Measurements from ENCODE around the gene HS3ST5.

DNA sequence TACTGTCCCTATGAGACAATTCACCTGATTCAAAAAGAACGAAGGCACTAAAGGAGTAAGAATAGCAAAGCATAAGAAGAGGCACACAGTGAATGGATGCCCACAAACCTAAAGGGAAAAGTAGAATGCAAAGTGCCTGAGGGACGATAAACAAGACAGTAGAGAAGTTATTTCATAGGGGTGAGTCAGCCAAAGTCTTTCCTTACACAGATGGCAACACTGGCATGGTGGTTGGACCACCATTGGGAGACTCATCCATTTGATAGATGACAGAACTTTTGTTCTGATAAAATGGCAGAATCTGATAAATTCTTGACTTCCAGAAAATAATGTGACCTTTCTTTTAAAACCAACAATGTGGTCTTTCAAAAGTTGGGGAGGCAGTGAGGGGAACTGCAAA, 223.8 kb downstream of the HS3ST5 start:
- no peak for TF ChIP-seq NR3C1 (CRISPR knock-in tag; conservative IDR thresholded peaks at IDR 0.05; ENCODE audit: low read depth)
- TF ChIP-seq, protein P1, sequence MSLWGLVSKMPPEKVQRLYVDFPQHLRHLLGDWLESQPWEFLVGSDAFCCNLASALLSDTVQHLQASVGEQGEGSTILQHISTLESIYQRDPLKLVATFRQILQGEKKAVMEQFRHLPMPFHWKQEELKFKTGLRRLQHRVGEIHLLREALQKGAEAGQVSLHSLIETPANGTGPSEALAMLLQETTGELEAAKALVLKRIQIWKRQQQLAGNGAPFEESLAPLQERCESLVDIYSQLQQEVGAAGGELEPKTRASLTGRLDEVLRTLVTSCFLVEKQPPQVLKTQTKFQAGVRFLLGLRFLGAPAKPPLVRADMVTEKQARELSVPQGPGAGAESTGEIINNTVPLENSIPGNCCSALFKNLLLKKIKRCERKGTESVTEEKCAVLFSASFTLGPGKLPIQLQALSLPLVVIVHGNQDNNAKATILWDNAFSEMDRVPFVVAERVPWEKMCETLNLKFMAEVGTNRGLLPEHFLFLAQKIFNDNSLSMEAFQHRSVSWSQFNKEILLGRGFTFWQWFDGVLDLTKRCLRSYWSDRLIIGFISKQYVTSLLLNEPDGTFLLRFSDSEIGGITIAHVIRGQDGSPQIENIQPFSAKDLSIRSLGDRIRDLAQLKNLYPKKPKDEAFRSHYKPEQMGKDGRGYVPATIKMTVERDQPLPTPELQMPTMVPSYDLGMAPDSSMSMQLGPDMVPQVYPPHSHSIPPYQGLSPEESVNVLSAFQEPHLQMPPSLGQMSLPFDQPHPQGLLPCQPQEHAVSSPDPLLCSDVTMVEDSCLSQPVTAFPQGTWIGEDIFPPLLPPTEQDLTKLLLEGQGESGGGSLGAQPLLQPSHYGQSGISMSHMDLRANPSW (CRISPR knock-in tag; conservative IDR thresholded peaks at IDR 0.05; ENCODE audit: low read depth): no peak
- no peak for TF ChIP-seq ZNF232 (CRISPR knock-in tag; IDR thresholded peaks at IDR 0.05)
- TF ChIP-seq, protein P2, sequence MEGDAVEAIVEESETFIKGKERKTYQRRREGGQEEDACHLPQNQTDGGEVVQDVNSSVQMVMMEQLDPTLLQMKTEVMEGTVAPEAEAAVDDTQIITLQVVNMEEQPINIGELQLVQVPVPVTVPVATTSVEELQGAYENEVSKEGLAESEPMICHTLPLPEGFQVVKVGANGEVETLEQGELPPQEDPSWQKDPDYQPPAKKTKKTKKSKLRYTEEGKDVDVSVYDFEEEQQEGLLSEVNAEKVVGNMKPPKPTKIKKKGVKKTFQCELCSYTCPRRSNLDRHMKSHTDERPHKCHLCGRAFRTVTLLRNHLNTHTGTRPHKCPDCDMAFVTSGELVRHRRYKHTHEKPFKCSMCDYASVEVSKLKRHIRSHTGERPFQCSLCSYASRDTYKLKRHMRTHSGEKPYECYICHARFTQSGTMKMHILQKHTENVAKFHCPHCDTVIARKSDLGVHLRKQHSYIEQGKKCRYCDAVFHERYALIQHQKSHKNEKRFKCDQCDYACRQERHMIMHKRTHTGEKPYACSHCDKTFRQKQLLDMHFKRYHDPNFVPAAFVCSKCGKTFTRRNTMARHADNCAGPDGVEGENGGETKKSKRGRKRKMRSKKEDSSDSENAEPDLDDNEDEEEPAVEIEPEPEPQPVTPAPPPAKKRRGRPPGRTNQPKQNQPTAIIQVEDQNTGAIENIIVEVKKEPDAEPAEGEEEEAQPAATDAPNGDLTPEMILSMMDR (IDR thresholded peaks at IDR 0.05): no peak
- TF ChIP-seq, protein P3, sequence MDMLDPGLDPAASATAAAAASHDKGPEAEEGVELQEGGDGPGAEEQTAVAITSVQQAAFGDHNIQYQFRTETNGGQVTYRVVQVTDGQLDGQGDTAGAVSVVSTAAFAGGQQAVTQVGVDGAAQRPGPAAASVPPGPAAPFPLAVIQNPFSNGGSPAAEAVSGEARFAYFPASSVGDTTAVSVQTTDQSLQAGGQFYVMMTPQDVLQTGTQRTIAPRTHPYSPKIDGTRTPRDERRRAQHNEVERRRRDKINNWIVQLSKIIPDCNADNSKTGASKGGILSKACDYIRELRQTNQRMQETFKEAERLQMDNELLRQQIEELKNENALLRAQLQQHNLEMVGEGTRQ (CRISPR knock-in tag; IDR thresholded peaks at IDR 0.05): no peak
- TF ChIP-seq, protein P4, sequence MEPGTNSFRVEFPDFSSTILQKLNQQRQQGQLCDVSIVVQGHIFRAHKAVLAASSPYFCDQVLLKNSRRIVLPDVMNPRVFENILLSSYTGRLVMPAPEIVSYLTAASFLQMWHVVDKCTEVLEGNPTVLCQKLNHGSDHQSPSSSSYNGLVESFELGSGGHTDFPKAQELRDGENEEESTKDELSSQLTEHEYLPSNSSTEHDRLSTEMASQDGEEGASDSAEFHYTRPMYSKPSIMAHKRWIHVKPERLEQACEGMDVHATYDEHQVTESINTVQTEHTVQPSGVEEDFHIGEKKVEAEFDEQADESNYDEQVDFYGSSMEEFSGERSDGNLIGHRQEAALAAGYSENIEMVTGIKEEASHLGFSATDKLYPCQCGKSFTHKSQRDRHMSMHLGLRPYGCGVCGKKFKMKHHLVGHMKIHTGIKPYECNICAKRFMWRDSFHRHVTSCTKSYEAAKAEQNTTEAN (CRISPR knock-in tag; IDR thresholded peaks at IDR 0.05): no peak
- TF ChIP-seq, protein P5, sequence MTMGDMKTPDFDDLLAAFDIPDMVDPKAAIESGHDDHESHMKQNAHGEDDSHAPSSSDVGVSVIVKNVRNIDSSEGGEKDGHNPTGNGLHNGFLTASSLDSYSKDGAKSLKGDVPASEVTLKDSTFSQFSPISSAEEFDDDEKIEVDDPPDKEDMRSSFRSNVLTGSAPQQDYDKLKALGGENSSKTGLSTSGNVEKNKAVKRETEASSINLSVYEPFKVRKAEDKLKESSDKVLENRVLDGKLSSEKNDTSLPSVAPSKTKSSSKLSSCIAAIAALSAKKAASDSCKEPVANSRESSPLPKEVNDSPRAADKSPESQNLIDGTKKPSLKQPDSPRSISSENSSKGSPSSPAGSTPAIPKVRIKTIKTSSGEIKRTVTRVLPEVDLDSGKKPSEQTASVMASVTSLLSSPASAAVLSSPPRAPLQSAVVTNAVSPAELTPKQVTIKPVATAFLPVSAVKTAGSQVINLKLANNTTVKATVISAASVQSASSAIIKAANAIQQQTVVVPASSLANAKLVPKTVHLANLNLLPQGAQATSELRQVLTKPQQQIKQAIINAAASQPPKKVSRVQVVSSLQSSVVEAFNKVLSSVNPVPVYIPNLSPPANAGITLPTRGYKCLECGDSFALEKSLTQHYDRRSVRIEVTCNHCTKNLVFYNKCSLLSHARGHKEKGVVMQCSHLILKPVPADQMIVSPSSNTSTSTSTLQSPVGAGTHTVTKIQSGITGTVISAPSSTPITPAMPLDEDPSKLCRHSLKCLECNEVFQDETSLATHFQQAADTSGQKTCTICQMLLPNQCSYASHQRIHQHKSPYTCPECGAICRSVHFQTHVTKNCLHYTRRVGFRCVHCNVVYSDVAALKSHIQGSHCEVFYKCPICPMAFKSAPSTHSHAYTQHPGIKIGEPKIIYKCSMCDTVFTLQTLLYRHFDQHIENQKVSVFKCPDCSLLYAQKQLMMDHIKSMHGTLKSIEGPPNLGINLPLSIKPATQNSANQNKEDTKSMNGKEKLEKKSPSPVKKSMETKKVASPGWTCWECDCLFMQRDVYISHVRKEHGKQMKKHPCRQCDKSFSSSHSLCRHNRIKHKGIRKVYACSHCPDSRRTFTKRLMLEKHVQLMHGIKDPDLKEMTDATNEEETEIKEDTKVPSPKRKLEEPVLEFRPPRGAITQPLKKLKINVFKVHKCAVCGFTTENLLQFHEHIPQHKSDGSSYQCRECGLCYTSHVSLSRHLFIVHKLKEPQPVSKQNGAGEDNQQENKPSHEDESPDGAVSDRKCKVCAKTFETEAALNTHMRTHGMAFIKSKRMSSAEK (CRISPR knock-in tag; IDR thresholded peaks at IDR 0.05; ENCODE audit: borderline replicate concordance): no peak
- TF ChIP-seq SP1 (CRISPR knock-in tag; conservative IDR thresholded peaks at IDR 0.05): no peak
- TF ChIP-seq ZNF396 (CRISPR knock-in tag; IDR thresholded peaks at IDR 0.05; ENCODE audit: borderline replicate concordance): no peak
- TF ChIP-seq, protein P6, sequence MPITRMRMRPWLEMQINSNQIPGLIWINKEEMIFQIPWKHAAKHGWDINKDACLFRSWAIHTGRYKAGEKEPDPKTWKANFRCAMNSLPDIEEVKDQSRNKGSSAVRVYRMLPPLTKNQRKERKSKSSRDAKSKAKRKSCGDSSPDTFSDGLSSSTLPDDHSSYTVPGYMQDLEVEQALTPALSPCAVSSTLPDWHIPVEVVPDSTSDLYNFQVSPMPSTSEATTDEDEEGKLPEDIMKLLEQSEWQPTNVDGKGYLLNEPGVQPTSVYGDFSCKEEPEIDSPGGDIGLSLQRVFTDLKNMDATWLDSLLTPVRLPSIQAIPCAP (CRISPR knock-in tag; IDR thresholded peaks at IDR 0.05): no peak
- no peak for TF ChIP-seq TEAD4 (CRISPR knock-in tag; IDR thresholded peaks at IDR 0.05)
- TF ChIP-seq, protein P7, sequence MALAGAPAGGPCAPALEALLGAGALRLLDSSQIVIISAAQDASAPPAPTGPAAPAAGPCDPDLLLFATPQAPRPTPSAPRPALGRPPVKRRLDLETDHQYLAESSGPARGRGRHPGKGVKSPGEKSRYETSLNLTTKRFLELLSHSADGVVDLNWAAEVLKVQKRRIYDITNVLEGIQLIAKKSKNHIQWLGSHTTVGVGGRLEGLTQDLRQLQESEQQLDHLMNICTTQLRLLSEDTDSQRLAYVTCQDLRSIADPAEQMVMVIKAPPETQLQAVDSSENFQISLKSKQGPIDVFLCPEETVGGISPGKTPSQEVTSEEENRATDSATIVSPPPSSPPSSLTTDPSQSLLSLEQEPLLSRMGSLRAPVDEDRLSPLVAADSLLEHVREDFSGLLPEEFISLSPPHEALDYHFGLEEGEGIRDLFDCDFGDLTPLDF (CRISPR knock-in tag; IDR thresholded peaks at IDR 0.05): no peak
- TF ChIP-seq NR2C2 (CRISPR knock-in tag; IDR thresholded peaks at IDR 0.05): no peak
- no peak for TF ChIP-seq CBFB (CRISPR knock-in tag; IDR thresholded peaks at IDR 0.05; ENCODE audit: low read depth)

All from WTC11 (cell line).